ENCODE data around the gene EXOC6B. TPM values are rescaled to one million over a fixed set of nuclear protein-coding genes. Genes with fewer than 3 reads are reported as not detected.
A peak's percentile ranks its signal among the peaks of the same experiment; 100 is the strongest.

EXOC6B gene
- total RNA-seq, 1 donor from 2014 or later, result 32.4 TPM

DNA sequence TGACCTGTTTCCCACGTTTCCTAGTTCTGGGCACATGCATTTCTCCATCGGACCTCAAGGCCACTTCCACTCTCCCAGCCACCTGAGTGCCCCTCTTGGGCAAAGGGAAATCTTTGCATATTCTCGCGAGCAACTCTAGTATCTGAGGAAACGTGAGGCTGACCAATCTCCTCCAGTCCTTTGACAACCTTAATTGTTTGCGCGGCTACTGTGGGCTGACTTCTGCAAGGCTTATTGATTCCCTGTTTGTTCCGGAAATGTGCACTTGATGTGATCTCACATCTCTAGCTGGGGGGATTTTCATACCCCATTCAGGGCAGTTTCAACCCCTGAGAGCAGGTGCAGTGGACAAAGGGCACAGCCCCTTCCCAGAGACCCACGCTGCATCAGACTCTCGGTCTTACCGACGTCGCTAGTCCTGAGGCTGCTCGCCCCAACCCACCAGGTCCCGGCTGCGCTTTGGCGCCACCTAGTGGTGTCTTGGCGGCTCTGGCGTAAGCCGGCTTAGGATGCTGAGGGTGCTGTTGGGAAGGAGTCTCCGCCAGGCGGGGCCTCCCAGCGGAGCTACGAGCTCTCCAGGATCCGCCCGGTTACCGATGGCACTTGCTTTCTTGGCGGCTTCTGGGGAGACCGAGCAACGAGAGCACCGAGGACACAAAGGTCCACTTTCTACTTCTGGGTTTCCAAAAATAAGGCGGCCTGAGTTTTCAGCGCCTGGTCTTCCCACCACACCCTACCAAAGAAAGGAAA lies 36.6 kb upstream of the EXOC6B start:
- H3K9me3 ChIP-seq, result no peaks in the 10 kb centered on the region
- H3K27me3 ChIP-seq, result no peaks in the 10 kb centered on the region
- peak; percentile 38 to 93 for DNase-seq (ENCODE audit: low spot score in 2 of 2)
- no peaks in the 10 kb centered on the region for H3K36me3 ChIP-seq
- peak overlapping the region; percentile 20 to 39 for H3K4me3 ChIP-seq
- no peak overlapping the region for H3K27ac ChIP-seq
- TF ChIP-seq, protein P1, sequence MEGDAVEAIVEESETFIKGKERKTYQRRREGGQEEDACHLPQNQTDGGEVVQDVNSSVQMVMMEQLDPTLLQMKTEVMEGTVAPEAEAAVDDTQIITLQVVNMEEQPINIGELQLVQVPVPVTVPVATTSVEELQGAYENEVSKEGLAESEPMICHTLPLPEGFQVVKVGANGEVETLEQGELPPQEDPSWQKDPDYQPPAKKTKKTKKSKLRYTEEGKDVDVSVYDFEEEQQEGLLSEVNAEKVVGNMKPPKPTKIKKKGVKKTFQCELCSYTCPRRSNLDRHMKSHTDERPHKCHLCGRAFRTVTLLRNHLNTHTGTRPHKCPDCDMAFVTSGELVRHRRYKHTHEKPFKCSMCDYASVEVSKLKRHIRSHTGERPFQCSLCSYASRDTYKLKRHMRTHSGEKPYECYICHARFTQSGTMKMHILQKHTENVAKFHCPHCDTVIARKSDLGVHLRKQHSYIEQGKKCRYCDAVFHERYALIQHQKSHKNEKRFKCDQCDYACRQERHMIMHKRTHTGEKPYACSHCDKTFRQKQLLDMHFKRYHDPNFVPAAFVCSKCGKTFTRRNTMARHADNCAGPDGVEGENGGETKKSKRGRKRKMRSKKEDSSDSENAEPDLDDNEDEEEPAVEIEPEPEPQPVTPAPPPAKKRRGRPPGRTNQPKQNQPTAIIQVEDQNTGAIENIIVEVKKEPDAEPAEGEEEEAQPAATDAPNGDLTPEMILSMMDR (IDR thresholded peaks at IDR 0.05), result peak; percentile 86 to 98 (median 97)
- H3K4me1 ChIP-seq, result peaks cover 0 to 8% of the 10 kb centered on the region in 2 donors
- intact Hi-C loops (cut with DNase I), result loop anchor here (1.0 to 5.0 kb wide), 2 partner anchors 35 to 91 kb away; partner anchors contain the start of gene EXOC6B

DNA sequence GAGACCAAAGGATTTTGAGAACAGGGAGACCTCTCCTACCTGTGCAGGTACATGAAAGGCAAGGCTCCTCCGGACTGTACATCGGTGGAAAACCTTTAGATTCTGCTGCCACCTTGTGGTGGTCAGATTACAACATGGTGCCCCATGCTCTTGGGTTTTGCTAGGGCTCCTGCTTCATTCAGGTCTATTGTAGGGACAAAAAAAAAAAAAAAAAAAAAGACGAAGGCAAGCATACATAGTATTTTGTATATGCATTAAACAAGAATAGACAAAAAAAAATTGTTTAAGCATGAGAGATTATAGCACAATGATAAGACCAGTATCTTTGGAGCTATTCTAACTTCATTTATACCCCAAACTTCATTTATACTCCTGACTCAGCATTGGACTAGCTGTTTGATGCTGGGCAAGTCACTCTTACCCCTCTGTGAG lies 34.0 kb upstream of the EXOC6B start:
- Histone ChIP-seq H3K36me3 (no peaks in the 10 kb centered on the region), H3K27me3 (no peaks in the 10 kb centered on the region), H3K4me3 (no peak overlapping the region), H3K9me3 (no peaks in the 10 kb centered on the region), H3K4me1 (peaks cover 0 to 8% of the 10 kb centered on the region in 2 donors), H3K27ac (no peak overlapping the region)
- intact Hi-C loops (cut with DNase I), result loop anchor here (5.0 kb wide), 1 partner anchor 33 kb away; the partner anchor contains the start of gene EXOC6B
- TF ChIP-seq, protein P1 (IDR thresholded peaks at IDR 0.05), result peak; percentile 30 to 58 (median 50)
- peak in 1 of 2 donors; percentile 65 for DNase-seq (ENCODE audit: low spot score in 2 of 2)

DNA sequence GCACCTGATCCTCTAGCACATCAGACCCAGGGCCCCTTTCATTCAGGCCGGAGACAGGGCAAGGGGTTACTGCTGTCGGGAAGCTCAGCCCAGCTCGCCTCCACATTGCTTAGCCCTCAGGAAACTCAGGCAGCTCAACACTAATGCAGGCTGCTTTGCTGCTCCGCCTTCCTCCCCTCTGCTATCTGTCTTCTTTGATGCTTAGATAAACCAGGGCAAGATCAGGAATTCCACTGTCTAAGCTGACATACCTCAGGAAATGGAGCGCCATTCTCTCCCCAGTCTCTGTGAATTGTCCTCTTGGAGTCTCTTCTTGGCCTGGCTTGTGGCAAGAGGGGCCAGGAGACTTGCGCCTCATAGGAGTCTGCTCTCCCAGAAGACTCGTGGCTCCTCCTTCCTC lies 25.5 kb upstream of the EXOC6B start:
- no peak overlapping the region for H3K27ac ChIP-seq
- DNase-seq (ENCODE audit: low spot score in 2 of 2), result no peak
- no peaks in the 10 kb centered on the region for H3K36me3 ChIP-seq
- H3K4me3 ChIP-seq, result no peak overlapping the region
- H3K27me3 ChIP-seq, result no peaks in the 10 kb centered on the region
- TF ChIP-seq, protein P1 (IDR thresholded peaks at IDR 0.05), result no peak
- H3K9me3 ChIP-seq, result no peaks in the 10 kb centered on the region
- intact Hi-C loops (cut with DNase I), result no loop called here
- no peaks in the 10 kb centered on the region for H3K4me1 ChIP-seq

DNA sequence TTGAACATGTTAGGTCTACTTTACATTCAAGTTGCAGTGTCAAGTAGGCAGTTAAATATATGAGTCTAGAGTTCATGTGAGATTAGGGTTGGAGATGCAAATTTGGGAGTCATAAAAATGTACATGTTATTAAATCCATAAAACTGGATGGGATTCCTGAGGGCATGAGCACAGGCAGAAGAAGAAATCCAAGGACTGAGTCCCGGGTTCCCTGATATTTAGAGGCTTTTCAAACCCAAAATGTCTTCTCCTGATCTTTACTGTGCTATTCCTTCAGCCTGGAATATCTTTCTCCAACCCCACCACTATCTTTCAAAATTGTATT lies 23.3 kb upstream of the EXOC6B start:
- intact Hi-C loops (cut with DNase I), result no loop called here

DNA sequence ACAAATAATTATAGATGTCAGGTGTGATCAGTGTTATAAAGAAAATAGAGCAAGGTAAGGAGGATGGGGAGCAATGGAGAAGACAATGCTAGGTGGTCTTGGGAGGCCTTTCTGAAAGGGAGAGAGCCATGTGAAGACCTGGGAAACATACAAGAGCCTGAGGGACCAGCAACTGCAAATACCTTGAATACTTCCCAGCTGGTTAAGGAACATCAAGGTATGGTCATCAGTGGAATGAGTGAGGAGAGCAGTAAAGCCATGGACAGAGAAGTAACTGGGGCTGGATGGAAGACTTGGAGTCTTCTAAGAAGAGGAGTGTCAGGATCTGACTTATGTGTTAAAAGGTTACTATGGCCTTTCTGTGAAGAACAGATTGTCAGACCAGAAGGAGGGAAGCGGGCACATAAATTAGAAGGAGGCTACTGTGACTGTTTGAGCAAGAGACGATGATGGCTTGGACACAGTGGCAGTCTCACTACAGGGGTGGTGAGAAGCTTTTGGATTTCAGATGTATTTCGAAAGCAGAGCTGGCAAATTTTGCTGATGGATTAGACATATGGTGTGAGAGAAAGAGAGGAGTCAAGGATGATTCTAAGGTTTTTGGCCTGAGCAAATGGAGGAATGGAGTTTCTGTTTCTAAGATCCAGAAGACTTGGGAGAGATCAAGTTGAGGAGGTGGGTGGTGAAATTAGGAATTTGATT lies 22.8 kb upstream of the EXOC6B start:
- TF ChIP-seq, protein P1 (IDR thresholded peaks at IDR 0.05), result no peak
- no peak overlapping the region for H3K4me3 ChIP-seq
- no peaks in the 10 kb centered on the region for H3K27me3 ChIP-seq
- DNase-seq (ENCODE audit: low spot score in 2 of 2), result no peak
- no peaks in the 10 kb centered on the region for H3K36me3 ChIP-seq
- H3K27ac ChIP-seq, result no peak overlapping the region
- no peaks in the 10 kb centered on the region for H3K9me3 ChIP-seq
- intact Hi-C loops (cut with DNase I), result no loop called here
- H3K4me1 ChIP-seq, result no peaks in the 10 kb centered on the region

More for the DNA sequence above, 23.3 kb upstream of the EXOC6B start:
- no peaks in the 10 kb centered on the region for H3K36me3 ChIP-seq
- no peak for DNase-seq (ENCODE audit: low spot score in 2 of 2)
- H3K27ac ChIP-seq, result no peak overlapping the region
- TF ChIP-seq, protein P1 (IDR thresholded peaks at IDR 0.05), result no peak
- H3K27me3 ChIP-seq, result no peaks in the 10 kb centered on the region
- no peaks in the 10 kb centered on the region for H3K9me3 ChIP-seq
- no peak overlapping the region for H3K4me3 ChIP-seq
- H3K4me1 ChIP-seq, result no peaks in the 10 kb centered on the region
